ENCODE measurements around the gene RARG. TPM values are rescaled to one million over a fixed set of nuclear protein-coding genes. Genes with fewer than 3 reads are reported as not detected.
"Not testable (repeated sequence)": the region's sequence is repeated elsewhere in the genome, so short reads cannot be mapped to it uniquely, and the experiment has no call there.

Gene RARG
- total RNA-seq, 6 experiments from 2014 or later, result 47.2 to 80.5 (median 71.0) TPM

- DNase-seq, result peak; percentile 63
- peak; percentile 39; the same call in 1 of the 2 replicates for TF ChIP-seq CTCF (IDR thresholded peaks at IDR 0.05)
- Mint-ChIP-seq H3K27me3 (ENCODE audit: insufficient read depth) (no peaks in the 10 kb centered on the region), H3K4me1 (ENCODE audit: low read depth) (peaks cover 46% of the 10 kb centered on the region), H3K9me3 (no peaks in the 10 kb centered on the region), H3K27ac (peak overlapping the region; percentile 92), H3K4me3 (peak overlapping the region; percentile 90), H3K36me3 (ENCODE audit: low read depth) (peaks cover 32% of the 10 kb centered on the region)
These were observed 50.9 kb downstream of the RARG start for GRCh38 chr12:53180931-53181645.

GRCh38 chr12:53180220-53180930 lies 51.6 kb downstream of the RARG start, which contains the start of the genes CSAD and ZNF740:
TSS of gene CSAD (minus strand) at chr12:53180925. CDS start at chr12:53173470, 7,455 bp downstream.
TSS of gene ZNF740 (plus strand) at chr12:53180722. CDS start at chr12:53181984, 1,262 bp downstream.
- Mint-ChIP-seq H3K27ac (peak within 1 kb of the TSS; percentile 97), H3K36me3 (ENCODE audit: low read depth) (peaks cover 25% of the 10 kb centered on the region), H3K27me3 (ENCODE audit: insufficient read depth) (no peaks in the 10 kb centered on the region), H3K9me3 (no peaks in the 10 kb centered on the region), H3K4me1 (ENCODE audit: low read depth) (peaks cover 47% of the 10 kb centered on the region), H3K4me3 (peak within 1 kb of the TSS; percentile 95)
- no peak; the same call in 1 of the 2 replicates for TF ChIP-seq CTCF (IDR thresholded peaks at IDR 0.05)
- DNase-seq, result peak; percentile 97

GRCh38 chr12:53179687-53180219 lies 52.3 kb downstream of the RARG start:
- H3K9me3 Mint-ChIP-seq, result no peaks in the 10 kb centered on the region
- no peaks in the 10 kb centered on the region; the same call in 1 of the 2 replicates for H3K27me3 Mint-ChIP-seq (ENCODE audit: insufficient read depth)
- no peak for TF ChIP-seq CTCF (IDR thresholded peaks at IDR 0.05)
- H3K36me3 Mint-ChIP-seq (ENCODE audit: low read depth), result peaks cover 25% of the 10 kb centered on the region
- H3K27ac Mint-ChIP-seq, result peak overlapping the region; percentile 97
- peak overlapping the region; percentile 95 for H3K4me3 Mint-ChIP-seq
- peaks cover 52% of the 10 kb centered on the region for H3K4me1 Mint-ChIP-seq (ENCODE audit: low read depth)
- no peak for DNase-seq

GRCh38 chr12:53178803-53179202 lies 53.2 kb downstream of the RARG start:
- DNase-seq; H3K9me3 Mint-ChIP-seq; H3K4me3 Mint-ChIP-seq; H3K27me3 Mint-ChIP-seq (ENCODE audit: insufficient read depth); H3K27ac Mint-ChIP-seq: not testable (repeated sequence)
- Mint-ChIP-seq H3K36me3 (ENCODE audit: low read depth) (peaks cover 25% of the 10 kb centered on the region), H3K4me1 (ENCODE audit: low read depth) (peaks cover 56% of the 10 kb centered on the region)

- not testable (repeated sequence) for H3K9me3 Mint-ChIP-seq; H3K4me3 Mint-ChIP-seq; DNase-seq; H3K27me3 Mint-ChIP-seq (ENCODE audit: insufficient read depth); H3K27ac Mint-ChIP-seq
- peaks cover 57% of the 10 kb centered on the region for H3K4me1 Mint-ChIP-seq (ENCODE audit: low read depth)
- peaks cover 13% of the 10 kb centered on the region for H3K36me3 Mint-ChIP-seq (ENCODE audit: low read depth)
These were observed 54.6 kb downstream of the RARG start for GRCh38 chr12:53177447-53177846.

GRCh38 chr12:53176750-53177149 lies 55.3 kb downstream of the RARG start:
- DNase-seq, result no peak
- Mint-ChIP-seq H3K4me1 (ENCODE audit: low read depth) (peaks cover 57% of the 10 kb centered on the region), H3K27me3 (ENCODE audit: insufficient read depth) (no peaks in the 10 kb centered on the region; the same call in 1 of the 2 replicates), H3K36me3 (ENCODE audit: low read depth) (peaks cover 9% of the 10 kb centered on the region), H3K9me3 (no peaks in the 10 kb centered on the region), H3K4me3 (no peak overlapping the region), H3K27ac (no peak overlapping the region)
- no peak for TF ChIP-seq CTCF (IDR thresholded peaks at IDR 0.05)
